Prostate gland (tissue), 2 donors: ENCODE measurements around the gene LYSMD4. TPM values are rescaled to one million over a fixed set of nuclear protein-coding genes. Genes with fewer than 3 reads are reported as not detected.

Source experiments
- DNase-seq: peaks from one replicate; pipeline ENCODE4 v3.0.0-alpha.2; 2019; ENCODE audit warnings: low spot score
- H3K27ac ChIP-seq, 2 donors: fragments of 200-600 bp; sonication (generic); 2 replicates each; pipeline ENCODE4 v1.5.1; 2017 to 2019
- H3K27me3 ChIP-seq: fragments of 200-600 bp; sonication (generic); replicated peaks from 2 replicates; pipeline ENCODE4 v1.5.1; 2019; ENCODE audit not compliant: insufficient read depth
- H3K36me3 ChIP-seq, 2 donors: fragments of 200-600 bp; sonication (generic); 1 replicate in 1 of 2; 2 replicates in 1 of 2; pipeline versions ENCODE4 v1.5.1 to v1.8.1; 2017 to 2019
- H3K4me1 ChIP-seq: fragments of 200-600 bp; sonication (generic); replicated peaks from 2 replicates; pipeline ENCODE4 v1.5.1; 2019
- H3K4me3 ChIP-seq, 2 donors: fragments of 200-600 bp; sonication (generic); 2 replicates each; pipeline ENCODE4 v1.5.1; 2017 to 2019
- H3K9me3 ChIP-seq: fragments of 200-600 bp; sonication (generic); 2 replicates; pipeline ENCODE4 v1.5.1; 2017
- CTCF ChIP-seq, 4 experiments: fragments of 200-600 bp in 2 of 4; fragments of 450-650 bp in 2 of 4; sonication (generic) in 2 of 4; IDR thresholded peaks; 1 replicate in 3 of 4; 2 replicates in 1 of 4; pipeline ENCODE4 v1.5.1; 2016 to 2019; ENCODE audit warnings: antibody characterized with exemption in 4 of 4, mild to moderate bottlenecking in 2 of 4, moderate library complexity in 2 of 4
- POLR2A ChIP-seq: fragments of 450-650 bp; IDR thresholded peaks from one replicate; pipeline ENCODE4 v1.6.1; 2016; ENCODE audit warnings: antibody characterized with exemption, mild to moderate bottlenecking
- POLR2AphosphoS5 ChIP-seq: sonication (generic); formaldehyde crosslinking; IDR thresholded peaks from one replicate; pipeline ENCODE4 v1.6.1; 2017; ENCODE audit warnings: antibody characterized with exemption
- WGBS: methylation state at CpG from one replicate; pipeline ENCODE4 v1.1.5; 2018; 5-methylcytosine and 5-hydroxymethylcytosine counted together
- intact Hi-C: fragments of 100-400 bp; cut with DNase I; formaldehyde crosslinking; loops from one replicate; pipeline ENCODE4 v1.14.2; 2022
- total RNA-seq, 2 donors: library from RNA; depleted of rRNA; stranded (reverse); fragments of >200 nt; gene quantifications; one replicate each; pipeline ENCODE4 v1.1.0, GENCODE V29; 2016

The LYSMD4 gene
- total RNA-seq, 2 donors from 2014 or later: 2.7 to 21.1 TPM

- no peaks in the 10 kb centered on the region for H3K27me3 ChIP-seq
- 9% methylated on average over 18 of the region's 18 CpGs for WGBS
- H3K9me3 ChIP-seq: no peaks in the 10 kb centered on the region
- peak overlapping the region; percentile 93 to 94 for H3K4me3 ChIP-seq
- H3K27ac ChIP-seq: peak overlapping the region; percentile 78 to 80
- peaks cover 3% of the 10 kb centered on the region for H3K4me1 ChIP-seq
- no peaks in the 10 kb centered on the region for H3K36me3 ChIP-seq
- intact Hi-C loops: no loop called here
- TF ChIP-seq POLR2AphosphoS5 (no peak), CTCF (IDR thresholded peaks at IDR 0.05) (no peak), POLR2A (no peak)
- no peak for DNase-seq
Measured at GRCh38 chr15:99732124-99732750, 1.0 kb downstream of the LYSMD4 start.

GRCh38 chr15:99731336-99732123 is 1.7 kb downstream of the LYSMD4 start:
- TF ChIP-seq CTCF (IDR thresholded peaks at IDR 0.05) (peak in 1 of 4 experiments; percentile 30), POLR2A (no peak)
- H3K4me1 ChIP-seq: peaks cover 3% of the 10 kb centered on the region

GRCh38 chr15:99729920-99730319 is 3.3 kb downstream of the LYSMD4 start:
- no peak overlapping the region for H3K4me3 ChIP-seq

More at GRCh38 chr15:99731336-99732123, 1.7 kb downstream of the LYSMD4 start:
- Histone ChIP-seq H3K27me3 (no peaks in the 10 kb centered on the region), H3K36me3 (no peaks in the 10 kb centered on the region), H3K27ac (peak overlapping the region in 1 of 2 donors; percentile 80), H3K9me3 (no peaks in the 10 kb centered on the region), H3K4me3 (no peak overlapping the region)
- 66% methylated on average over 26 of the region's 26 CpGs for WGBS
- intact Hi-C loops: no loop called here
- DNase-seq: peak; percentile 34

GRCh38 chr15:99729327-99729726 is 3.9 kb downstream of the LYSMD4 start:
- H3K36me3 ChIP-seq: no peaks in the 10 kb centered on the region
- H3K27ac ChIP-seq: no peak overlapping the region
- peaks cover 3% of the 10 kb centered on the region for H3K4me1 ChIP-seq
- no peak for TF ChIP-seq CTCF (IDR thresholded peaks at IDR 0.05)
- no peak for TF ChIP-seq POLR2AphosphoS5
- no peak for TF ChIP-seq POLR2A
- no peaks in the 10 kb centered on the region for H3K9me3 ChIP-seq
- intact Hi-C loops: no loop called here
- no peak for DNase-seq
- no peak overlapping the region for H3K4me3 ChIP-seq
- WGBS: 97% methylated on average over 11 of the region's 11 CpGs
- H3K27me3 ChIP-seq: no peaks in the 10 kb centered on the region

More at GRCh38 chr15:99729920-99730319, 3.3 kb downstream of the LYSMD4 start:
- Histone ChIP-seq H3K27ac (no peak overlapping the region), H3K4me1 (peaks cover 3% of the 10 kb centered on the region), H3K9me3 (no peaks in the 10 kb centered on the region), H3K36me3 (no peaks in the 10 kb centered on the region), H3K27me3 (no peaks in the 10 kb centered on the region)
- intact Hi-C loops: no loop called here
- TF ChIP-seq CTCF (IDR thresholded peaks at IDR 0.05) (peak in 2 of 4 experiments; percentile 39 to 50), POLR2A (no peak), POLR2AphosphoS5 (no peak)
- DNase-seq: peak; percentile 61
- 34% methylated on average over 3 of the region's 3 CpGs for WGBS
